ENCODE measurements around the gene RGS9BP.
A peak's percentile ranks its signal among the peaks of the same experiment; 100 is the strongest.
"Not testable (repeated sequence)": the region's sequence is repeated elsewhere in the genome, so short reads cannot be mapped to it uniquely, and the experiment has no call there.

RGS9BP gene

DNA sequence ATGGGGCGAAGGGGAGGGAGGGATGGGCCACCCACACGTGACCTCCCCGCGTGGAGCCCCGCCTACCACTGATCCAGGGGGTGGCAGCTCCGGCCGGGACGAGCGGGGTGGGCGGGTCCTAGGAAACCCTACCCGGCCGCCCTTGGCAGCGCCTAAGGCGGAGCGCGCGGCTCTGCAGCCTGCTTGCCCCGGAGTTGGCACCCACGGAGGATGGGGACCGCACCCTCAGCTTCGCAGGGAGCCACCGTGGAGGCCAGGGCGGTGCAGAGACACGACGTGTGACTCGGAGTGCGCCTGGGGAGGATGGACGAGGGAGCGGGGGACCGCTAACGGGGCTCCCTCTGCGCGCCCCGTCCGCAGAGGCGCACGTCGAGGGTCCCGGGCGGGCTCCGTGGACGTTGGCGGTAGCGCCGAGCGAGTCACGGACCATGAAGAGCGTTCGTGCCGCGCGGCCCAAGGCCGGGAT lies at the start of gene RGS9BP:
RGS9BP (plus strand) TSS at position 129 of the 466 bp plus-strand sequence. CDS start 416 bp downstream, outside the sequence.
- peak; percentile 57 to 74 for DNase-seq

GRCh38 chr19:32626969-32627368 lies 48.7 kb upstream of the RGS9BP start:
- no peak for DNase-seq

- DNase-seq, result no peak
These were observed 47.9 kb upstream of the RGS9BP start for GRCh38 chr19:32627714-32628270.

- DNase-seq, result no peak
These were observed 45.3 kb upstream of the RGS9BP start for GRCh38 chr19:32630338-32630737.

DNA sequence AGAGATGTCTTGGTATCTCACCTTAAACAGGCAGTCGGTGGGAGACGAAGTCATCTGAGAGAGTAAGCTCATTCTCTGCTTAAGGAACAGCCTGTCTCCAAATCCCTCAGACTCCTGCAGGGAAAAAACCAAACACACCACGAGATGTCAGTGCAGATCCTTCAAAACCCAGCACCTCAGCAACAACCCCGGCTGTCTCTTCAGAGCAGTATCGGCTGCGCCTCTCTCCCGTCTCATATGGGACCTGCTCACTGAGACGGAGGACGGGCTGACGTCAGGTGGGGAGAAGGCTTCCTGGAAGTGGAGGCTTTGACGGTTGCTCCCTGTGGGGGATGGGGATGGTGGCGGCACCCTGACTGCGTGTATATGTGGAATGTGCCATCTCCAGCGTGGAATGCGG lies 44.3 kb upstream of the RGS9BP start:
- no peak for DNase-seq

DNA sequence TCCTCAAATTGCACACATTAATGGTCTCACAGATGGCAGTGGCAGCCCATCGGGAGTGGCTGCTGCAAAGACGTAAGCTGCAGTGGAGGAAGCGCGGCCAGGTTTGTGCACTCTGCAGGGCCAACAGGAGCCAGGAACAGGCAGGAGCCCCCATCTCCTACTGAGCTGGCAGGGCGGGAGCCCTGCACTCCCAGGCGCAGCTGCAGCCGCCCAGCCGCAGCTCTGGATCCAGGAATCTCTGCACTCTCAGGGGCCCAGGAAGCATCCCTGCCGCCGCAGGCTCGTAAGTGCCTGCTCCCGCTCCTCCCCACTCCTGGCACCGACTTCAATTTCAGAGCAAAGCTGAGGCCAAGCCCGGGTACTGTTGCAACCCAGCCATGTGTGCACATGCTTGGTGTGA lies 38.2 kb upstream of the RGS9BP start:
- no peak for DNase-seq

- DNase-seq, result no peak
These were observed 37.0 kb upstream of the RGS9BP start for GRCh38 chr19:32638625-32639024.

- no peak for DNase-seq
These were observed 32.9 kb upstream of the RGS9BP start for GRCh38 chr19:32642771-32643170.

- no peak for DNase-seq
These were observed 29.1 kb upstream of the RGS9BP start for GRCh38 chr19:32646556-32646955.

DNA sequence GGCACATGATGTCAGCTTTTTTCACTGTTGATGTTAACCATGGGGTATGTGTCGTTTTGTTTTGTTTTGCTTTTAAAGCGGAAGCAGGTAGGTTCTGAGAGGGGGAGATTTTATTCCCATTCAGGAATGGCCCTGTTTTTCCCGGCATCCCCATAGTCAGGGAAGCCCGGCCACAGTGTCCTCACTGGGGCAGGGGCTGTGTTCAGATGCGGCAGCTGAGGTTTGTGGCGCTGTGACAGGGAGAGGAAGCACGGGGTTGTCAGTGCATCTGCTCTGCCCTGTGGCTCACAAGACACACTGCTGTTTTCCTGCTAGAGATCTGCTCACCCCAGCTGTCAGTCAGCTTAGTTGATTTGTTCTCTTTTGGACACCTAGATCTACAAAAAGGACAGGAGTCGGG lies 28.3 kb upstream of the RGS9BP start:
- no peak for DNase-seq

DNA sequence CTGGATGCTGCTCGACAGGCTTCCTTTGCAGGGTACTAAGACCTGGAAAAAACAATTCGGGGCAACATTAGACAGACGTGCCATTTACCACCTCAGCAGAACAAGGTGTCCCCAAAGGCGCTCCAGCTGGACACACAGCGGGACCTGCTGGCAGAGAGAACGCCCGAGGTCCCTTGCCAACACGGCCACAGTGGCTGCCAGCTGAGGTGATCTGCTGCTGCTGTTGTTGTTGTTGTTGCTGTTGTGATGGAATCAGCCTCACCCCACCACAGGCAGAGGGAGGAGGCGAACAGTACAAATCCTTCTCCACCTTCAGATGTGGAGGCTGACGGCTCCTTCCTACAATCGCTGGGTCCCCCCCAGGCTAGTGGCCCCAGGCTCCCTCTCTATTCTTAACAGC lies 25.9 kb upstream of the RGS9BP start:
- DNase-seq, result no peak

DNA sequence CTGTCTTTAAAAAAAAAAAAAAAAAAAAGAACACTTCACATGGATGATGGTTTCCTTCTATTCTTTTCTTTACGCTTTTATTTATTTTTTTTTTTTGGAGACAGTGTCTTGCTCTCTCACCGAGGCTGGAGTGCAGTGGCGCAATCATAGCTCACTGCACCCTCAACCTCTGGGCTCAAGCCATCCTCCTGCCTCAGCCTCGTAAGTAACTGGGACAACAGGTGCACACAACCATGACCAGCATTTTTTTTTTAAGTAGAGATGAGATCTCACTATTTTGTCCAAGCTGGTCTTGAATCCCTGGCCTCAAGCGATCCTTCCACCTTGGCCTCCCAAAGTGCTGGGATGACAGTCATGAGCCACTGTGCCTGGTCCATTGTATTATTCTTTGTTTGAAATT lies 25.0 kb upstream of the RGS9BP start:
- DNase-seq, result no peak

DNA sequence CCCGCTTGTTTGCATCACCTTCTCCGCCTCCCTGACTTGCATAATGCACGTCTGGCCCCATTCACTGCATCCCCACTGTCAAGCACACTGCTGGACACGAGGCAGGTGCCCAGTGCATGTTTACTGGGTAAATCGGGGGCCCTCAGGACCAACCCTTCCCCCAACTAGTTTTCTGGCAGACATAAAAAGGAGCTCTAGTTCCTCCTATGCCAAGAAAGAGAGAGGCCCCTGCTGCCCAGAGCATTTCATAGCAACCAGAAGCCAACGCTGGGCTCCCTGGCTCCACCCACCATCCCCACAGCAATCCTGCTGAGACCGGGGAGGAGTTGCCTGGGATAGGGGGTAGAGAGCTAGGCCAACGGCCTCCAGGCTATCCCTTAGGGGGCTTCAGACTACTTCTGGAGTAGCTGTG lies 23.9 kb upstream of the RGS9BP start:
- no peak for DNase-seq

- DNase-seq, result not testable (repeated sequence)
These were observed 23.3 kb upstream of the RGS9BP start for GRCh38 chr19:32652331-32652730.

DNA sequence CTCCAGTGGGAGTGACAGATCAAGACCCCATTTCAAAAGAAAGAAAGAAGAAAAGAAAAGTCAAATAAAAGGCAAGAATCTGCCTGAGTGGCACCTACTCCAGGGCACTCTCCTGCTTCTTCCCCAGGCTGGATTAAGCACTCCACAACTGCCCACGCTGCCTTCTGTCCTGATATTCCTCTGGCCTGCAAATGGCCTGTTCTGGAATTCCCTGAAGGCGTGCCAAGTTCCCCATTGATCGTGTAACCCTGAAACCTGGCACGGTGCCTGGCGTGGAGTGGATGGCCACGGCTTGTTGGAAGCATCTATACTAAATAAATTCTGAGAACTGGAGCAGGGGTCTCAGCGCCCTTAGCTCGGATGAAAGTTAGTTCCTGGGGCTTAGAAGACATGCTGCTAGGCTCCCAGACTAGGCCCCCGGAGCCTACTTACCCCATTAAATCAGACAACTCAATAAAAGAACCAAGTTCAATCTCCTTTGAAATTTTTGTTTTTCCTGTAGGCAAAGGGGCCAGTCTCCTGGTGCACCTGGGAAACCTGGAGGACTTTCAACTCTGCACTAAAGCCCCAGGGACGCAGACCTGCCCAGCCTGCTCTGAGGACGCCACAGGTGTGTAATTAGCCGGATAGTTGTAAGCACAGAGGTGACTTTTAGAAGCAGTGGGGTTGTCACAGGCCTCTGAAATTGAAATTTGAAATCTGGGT lies 22.6 kb upstream of the RGS9BP start:
- DNase-seq, result no peak

DNA sequence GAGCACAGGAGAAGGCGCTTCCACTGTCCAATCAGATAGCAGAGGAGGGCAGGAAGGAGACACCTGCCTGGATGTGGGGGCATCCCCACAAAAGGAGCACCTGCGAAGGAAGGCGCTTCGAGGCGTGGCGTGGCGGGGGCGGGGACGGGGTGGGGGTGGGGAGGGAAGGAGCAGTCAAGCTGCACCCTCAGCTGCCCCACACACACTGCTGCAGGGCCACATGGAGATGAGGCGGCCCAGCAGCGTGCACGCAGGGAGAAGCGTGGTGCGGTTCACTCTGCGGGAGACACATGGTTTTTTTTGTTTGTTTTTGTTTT lies 22.1 kb upstream of the RGS9BP start:
- DNase-seq, result no peak

DNA sequence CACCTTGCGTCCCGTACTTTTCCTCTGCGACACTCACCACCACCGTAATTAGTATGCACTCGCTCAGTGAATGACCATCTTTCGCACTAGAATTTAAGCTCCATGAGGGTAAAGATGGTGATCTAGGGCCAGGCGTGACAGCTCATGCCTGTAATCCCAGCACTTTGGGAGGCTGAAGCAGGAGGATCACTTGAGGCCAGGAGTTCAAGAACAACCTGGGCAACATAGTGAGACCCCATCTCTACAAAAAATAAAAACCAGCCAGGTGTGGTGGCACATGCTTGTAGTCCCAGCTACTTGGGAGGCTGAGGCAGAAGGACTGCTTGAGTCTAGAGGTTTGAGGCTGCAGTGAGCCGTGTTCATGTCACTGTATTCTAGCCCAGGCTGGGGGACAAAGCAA lies 19.3 kb upstream of the RGS9BP start:
- DNase-seq, result not testable (repeated sequence)

GRCh38 chr19:32658075-32658474 lies 17.6 kb upstream of the RGS9BP start:
- no peak for DNase-seq

GRCh38 chr19:32658527-32658926 lies 17.1 kb upstream of the RGS9BP start:
- no peak for DNase-seq

GRCh38 chr19:32661318-32661717 lies 14.3 kb upstream of the RGS9BP start:
- no peak for DNase-seq

DNA sequence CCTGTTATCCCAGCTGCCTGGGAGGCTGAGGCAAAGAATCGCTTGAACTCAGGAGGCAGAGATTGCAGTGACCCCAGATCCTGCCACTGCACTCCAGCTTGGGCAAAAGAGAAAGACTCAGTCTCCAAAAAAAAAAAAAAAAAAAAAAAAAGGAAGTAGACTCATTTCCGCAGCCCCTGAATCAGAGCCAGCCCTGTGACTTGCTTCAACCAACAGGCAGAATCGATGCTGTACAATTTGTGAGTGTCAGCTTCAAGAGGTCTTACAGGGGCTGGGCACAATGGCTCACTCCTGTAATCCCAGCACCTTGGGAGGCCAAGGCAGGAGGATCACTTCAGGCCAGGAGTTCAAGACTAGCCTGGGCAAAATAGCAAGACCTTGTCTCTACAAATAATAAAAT lies 13.5 kb upstream of the RGS9BP start:
- no peak for DNase-seq

DNA sequence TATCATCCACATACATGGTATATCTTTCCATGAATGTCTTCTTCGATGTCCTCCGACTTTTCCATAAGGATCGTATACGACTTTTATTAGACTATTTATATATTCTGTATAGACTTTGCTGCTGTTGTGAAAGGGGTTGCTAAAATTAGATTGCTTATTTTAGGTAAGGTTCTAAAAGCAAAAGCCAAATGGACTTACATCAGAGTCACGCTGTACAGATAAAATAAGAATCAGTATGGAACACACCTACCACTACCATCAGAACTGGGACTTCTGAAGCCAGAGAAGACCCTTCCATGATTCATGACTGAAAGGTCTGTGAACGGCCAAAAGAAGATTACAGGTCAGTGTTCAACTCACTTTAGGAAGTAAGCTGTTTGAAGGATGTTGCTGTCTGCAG lies 9.6 kb upstream of the RGS9BP start:
- no peak for DNase-seq

- DNase-seq, result no peak
These were observed 6.3 kb upstream of the RGS9BP start for GRCh38 chr19:32669310-32669709.

GRCh38 chr19:32671883-32672593 lies 3.6 kb upstream of the RGS9BP start:
- DNase-seq, result no peak

Data from NCI-H524 (cell line).